ENCODE data around the gene NUP98.

The NUP98 gene

GRCh38 chr11:3833449-3833848, 36.1 kb upstream of the NUP98 start:
- H3K9ac ChIP-seq (ENCODE audit: low read depth, low read length): no peak overlapping the region
- no peaks in the 10 kb centered on the region for H3K36me3 ChIP-seq (ENCODE audit: insufficient read depth, low read length)
- H3K9me3 ChIP-seq (ENCODE audit: control insufficient read depth, insufficient read depth, low read length): no peaks in the 10 kb centered on the region
- peaks cover 29% of the 10 kb centered on the region for H3K4me1 ChIP-seq (ENCODE audit: insufficient read depth, low read length)

- H3K9me3 ChIP-seq (ENCODE audit: control insufficient read depth, insufficient read depth, low read length): no peaks in the 10 kb centered on the region
- no peak overlapping the region for H3K9ac ChIP-seq (ENCODE audit: low read depth, low read length)
- H3K4me1 ChIP-seq (ENCODE audit: insufficient read depth, low read length): peaks cover 26% of the 10 kb centered on the region
- no peaks in the 10 kb centered on the region for H3K36me3 ChIP-seq (ENCODE audit: insufficient read depth, low read length)
These were observed 35.5 kb upstream of the NUP98 start for GRCh38 chr11:3832816-3833215.

GRCh38 chr11:3831378-3832239, 34.3 kb upstream of the NUP98 start:
- Histone ChIP-seq H3K9ac (ENCODE audit: low read depth, low read length) (no peak overlapping the region), H3K36me3 (ENCODE audit: insufficient read depth, low read length) (peaks cover 4% of the 10 kb centered on the region; the same call in 1 of the 2 replicates), H3K4me1 (ENCODE audit: insufficient read depth, low read length) (peaks cover 28% of the 10 kb centered on the region), H3K9me3 (ENCODE audit: control insufficient read depth, insufficient read depth, low read length) (no peaks in the 10 kb centered on the region)

- no peak overlapping the region for H3K9ac ChIP-seq (ENCODE audit: low read depth, low read length)
- H3K4me1 ChIP-seq (ENCODE audit: insufficient read depth, low read length): peaks cover 36% of the 10 kb centered on the region
- peaks cover 7% of the 10 kb centered on the region; the same call in 1 of the 2 replicates for H3K36me3 ChIP-seq (ENCODE audit: insufficient read depth, low read length)
- H3K9me3 ChIP-seq (ENCODE audit: control insufficient read depth, insufficient read depth, low read length): no peaks in the 10 kb centered on the region
These were observed 33.4 kb upstream of the NUP98 start for GRCh38 chr11:3830730-3831129.

- peaks cover 36% of the 10 kb centered on the region for H3K4me1 ChIP-seq (ENCODE audit: insufficient read depth, low read length)
These were observed 32.7 kb upstream of the NUP98 start for GRCh38 chr11:3830088-3830487.

DNA sequence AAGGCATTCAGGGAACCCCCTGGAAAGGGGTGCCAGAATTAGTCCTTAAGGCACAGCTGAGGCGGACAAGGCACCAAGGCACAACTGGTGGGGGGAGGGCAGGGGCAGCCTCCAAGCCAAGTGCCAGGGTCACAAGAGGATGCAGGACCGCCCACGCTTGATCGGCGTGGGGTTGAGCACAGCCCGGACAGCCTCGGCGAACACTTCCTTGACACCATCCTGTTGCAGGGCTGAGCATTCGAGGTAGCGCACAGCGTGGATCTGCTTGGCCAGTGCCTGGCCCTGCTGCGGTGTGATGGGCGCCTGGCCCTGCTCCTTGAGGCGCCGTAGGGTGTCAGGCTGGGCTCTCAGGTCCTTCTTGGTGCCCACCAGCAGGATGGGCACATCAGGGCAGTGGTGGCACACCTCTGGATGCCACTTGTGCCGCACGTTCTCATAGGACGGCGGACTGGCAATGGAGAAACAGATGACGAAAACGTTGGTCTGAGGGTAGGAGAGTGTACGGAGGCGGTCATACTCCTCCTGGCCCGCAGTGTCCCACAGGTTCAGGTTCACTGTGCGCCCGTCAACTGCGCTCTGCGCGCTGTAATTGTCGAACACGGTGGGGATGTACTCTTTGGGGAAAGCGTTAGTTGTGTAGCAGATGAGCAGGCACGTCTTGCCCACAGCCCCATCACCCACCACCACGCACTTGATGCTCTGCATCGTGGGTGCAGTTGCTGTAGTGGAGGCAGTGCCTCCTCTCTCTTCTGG, 30.3 kb upstream of the NUP98 start:
- Histone ChIP-seq H3K36me3 (ENCODE audit: insufficient read depth, low read length) (peaks cover 7% of the 10 kb centered on the region; the same call in 1 of the 2 replicates), H3K9me3 (ENCODE audit: control insufficient read depth, insufficient read depth, low read length) (no peaks in the 10 kb centered on the region), H3K9ac (ENCODE audit: low read depth, low read length) (no peak overlapping the region), H3K4me1 (ENCODE audit: insufficient read depth, low read length) (peaks cover 26% of the 10 kb centered on the region)

More at GRCh38 chr11:3830088-3830487, 32.7 kb upstream of the NUP98 start:
- Histone ChIP-seq H3K36me3 (ENCODE audit: insufficient read depth, low read length) (peaks cover 7% of the 10 kb centered on the region; the same call in 1 of the 2 replicates), H3K9ac (ENCODE audit: low read depth, low read length) (no peak overlapping the region), H3K9me3 (ENCODE audit: control insufficient read depth, insufficient read depth, low read length) (no peaks in the 10 kb centered on the region)

GRCh38 chr11:3826721-3827120, 29.4 kb upstream of the NUP98 start:
- peaks cover 7% of the 10 kb centered on the region; the same call in 1 of the 2 replicates for H3K36me3 ChIP-seq (ENCODE audit: insufficient read depth, low read length)
- no peak overlapping the region for H3K9ac ChIP-seq (ENCODE audit: low read depth, low read length)
- peaks cover 26% of the 10 kb centered on the region for H3K4me1 ChIP-seq (ENCODE audit: insufficient read depth, low read length)

GRCh38 chr11:3825473-3826154, 28.3 kb upstream of the NUP98 start:
- Histone ChIP-seq H3K4me1 (ENCODE audit: insufficient read depth, low read length) (peaks cover 26% of the 10 kb centered on the region), H3K36me3 (ENCODE audit: insufficient read depth, low read length) (peaks cover 7% of the 10 kb centered on the region; the same call in 1 of the 2 replicates), H3K9me3 (ENCODE audit: control insufficient read depth, insufficient read depth, low read length) (no peaks in the 10 kb centered on the region), H3K9ac (ENCODE audit: low read depth, low read length) (no peak overlapping the region)

More at GRCh38 chr11:3826721-3827120, 29.4 kb upstream of the NUP98 start:
- no peaks in the 10 kb centered on the region for H3K9me3 ChIP-seq (ENCODE audit: control insufficient read depth, insufficient read depth, low read length)

GRCh38 chr11:3824714-3825472, 27.5 kb upstream of the NUP98 start:
- H3K9me3 ChIP-seq (ENCODE audit: control insufficient read depth, insufficient read depth, low read length): no peaks in the 10 kb centered on the region
- peaks cover 26% of the 10 kb centered on the region for H3K4me1 ChIP-seq (ENCODE audit: insufficient read depth, low read length)
- peaks cover 7% of the 10 kb centered on the region; the same call in 1 of the 2 replicates for H3K36me3 ChIP-seq (ENCODE audit: insufficient read depth, low read length)
- H3K9ac ChIP-seq (ENCODE audit: low read depth, low read length): no peak overlapping the region

DNA sequence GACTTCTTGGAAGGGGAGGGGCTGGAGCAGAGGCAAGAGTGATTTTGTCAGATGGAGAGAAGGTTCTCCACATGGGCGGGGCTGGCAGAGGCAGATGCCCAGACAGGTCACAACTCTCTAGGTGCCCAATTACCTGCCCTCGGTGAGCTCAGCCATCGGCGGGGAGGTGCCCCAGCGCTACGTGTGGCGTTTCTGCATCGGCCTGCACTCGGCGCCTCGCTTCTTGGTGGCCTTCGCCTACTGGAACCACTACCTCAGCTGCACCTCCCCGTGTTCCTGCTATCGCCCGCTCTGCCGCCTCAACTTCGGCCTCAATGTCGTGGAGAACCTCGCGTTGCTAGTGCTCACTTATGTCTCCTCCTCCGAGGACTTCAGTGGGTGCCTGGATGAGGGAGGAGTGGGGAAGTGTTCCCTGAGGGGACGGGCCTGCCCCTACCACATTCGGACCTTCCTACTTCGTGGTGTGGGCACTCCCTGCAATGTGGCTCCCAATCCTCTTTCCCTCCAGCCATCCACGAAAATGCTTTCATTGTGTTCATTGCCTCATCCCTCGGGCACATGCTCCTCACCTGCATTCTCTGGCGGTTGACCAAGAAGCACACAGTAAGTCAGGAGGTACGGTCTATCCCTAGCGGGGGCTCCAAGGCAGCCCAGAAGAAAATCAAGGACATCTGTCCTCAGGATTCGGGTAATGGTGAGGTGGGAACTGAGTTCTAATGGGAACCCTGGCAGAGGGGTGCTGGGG, 26.6 kb upstream of the NUP98 start:
- H3K4me1 ChIP-seq (ENCODE audit: insufficient read depth, low read length): peaks cover 26% of the 10 kb centered on the region
- H3K36me3 ChIP-seq (ENCODE audit: insufficient read depth, low read length): peaks cover 7% of the 10 kb centered on the region; the same call in 1 of the 2 replicates
- no peak overlapping the region for H3K9ac ChIP-seq (ENCODE audit: low read depth, low read length)
- H3K9me3 ChIP-seq (ENCODE audit: control insufficient read depth, insufficient read depth, low read length): no peaks in the 10 kb centered on the region

- no peak overlapping the region for H3K9ac ChIP-seq (ENCODE audit: low read depth, low read length)
- H3K9me3 ChIP-seq (ENCODE audit: control insufficient read depth, insufficient read depth, low read length): no peaks in the 10 kb centered on the region
- H3K4me1 ChIP-seq (ENCODE audit: insufficient read depth, low read length): peaks cover 26% of the 10 kb centered on the region
- H3K36me3 ChIP-seq (ENCODE audit: insufficient read depth, low read length): peaks cover 7% of the 10 kb centered on the region; the same call in 1 of the 2 replicates
These were observed 25.9 kb upstream of the NUP98 start for GRCh38 chr11:3823303-3823702.

DNA sequence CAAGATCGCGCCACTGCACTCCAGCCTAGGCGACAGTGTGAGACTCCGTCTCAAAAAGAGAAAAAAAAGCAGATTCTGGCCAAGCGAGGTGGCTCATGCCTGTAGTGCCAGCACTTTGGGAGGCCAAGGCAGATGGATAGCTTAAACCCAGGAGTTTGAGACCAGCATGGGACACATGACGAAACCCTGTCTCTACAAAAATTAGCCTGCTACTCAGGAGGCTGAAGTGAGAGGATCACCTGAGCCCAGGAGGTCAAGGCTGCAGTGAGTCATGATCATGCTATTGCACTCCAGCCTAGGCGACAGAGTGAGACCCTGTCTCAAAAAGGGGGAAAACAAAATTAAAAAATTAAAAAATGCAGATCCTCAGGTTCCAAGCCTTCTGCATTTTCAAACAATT, 25.0 kb upstream of the NUP98 start:
- H3K9me3 ChIP-seq (ENCODE audit: control insufficient read depth, insufficient read depth, low read length): no peaks in the 10 kb centered on the region
- H3K9ac ChIP-seq (ENCODE audit: low read depth, low read length): no peak overlapping the region
- H3K4me1 ChIP-seq (ENCODE audit: insufficient read depth, low read length): peaks cover 24% of the 10 kb centered on the region
- peaks cover 7% of the 10 kb centered on the region for H3K36me3 ChIP-seq (ENCODE audit: insufficient read depth, low read length)

DNA sequence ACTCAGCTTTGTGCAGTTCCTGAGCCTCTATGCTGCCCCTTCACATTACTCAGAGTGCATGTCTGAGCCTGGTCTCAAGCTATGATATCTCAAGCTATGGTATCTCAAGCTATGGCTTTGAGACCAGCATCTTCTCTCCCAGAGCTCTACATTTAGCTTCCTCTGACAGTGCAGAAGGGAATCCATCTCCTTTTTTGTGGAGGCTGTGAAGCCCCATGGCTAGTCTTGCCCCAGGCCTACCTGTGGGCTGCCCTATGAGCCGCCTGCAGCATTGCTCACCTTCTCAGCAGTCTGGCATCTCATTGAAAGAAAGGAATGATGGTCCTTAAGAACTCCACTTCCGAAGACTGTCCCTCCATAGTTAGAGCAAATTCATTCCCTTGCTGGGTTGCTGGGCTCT, 23.6 kb upstream of the NUP98 start:
- Histone ChIP-seq H3K9ac (ENCODE audit: low read depth, low read length) (no peak overlapping the region), H3K9me3 (ENCODE audit: control insufficient read depth, insufficient read depth, low read length) (no peaks in the 10 kb centered on the region), H3K36me3 (ENCODE audit: insufficient read depth, low read length) (no peaks in the 10 kb centered on the region; the same call in 1 of the 2 replicates), H3K4me1 (ENCODE audit: insufficient read depth, low read length) (peaks cover 12% of the 10 kb centered on the region)
